SK-N-SH treated with all-trans-retinoic acid at 6 μM for 48 hours (cell line): Measurements from ENCODE around the gene LIMD2.

Source experiments
- ZFP3 ChIP-seq: fragments of 250-450 bp; sonication (Bioruptor Pico); IDR thresholded peaks from 2 replicates; pipeline ENCODE4 v1.5.0; 2020; ENCODE audit warnings: mild to moderate bottlenecking, moderate library complexity
- ZFP30 ChIP-seq: fragments of 450-650 bp; formaldehyde crosslinking; IDR thresholded peaks from 2 replicates; pipeline ENCODE4 v1.5.0; 2022; ENCODE audit warnings: mild to moderate bottlenecking, moderate library complexity
- ZNF70 ChIP-seq: fragments of 450-650 bp; formaldehyde crosslinking; IDR thresholded peaks from 2 replicates; pipeline ENCODE4 v1.5.0; 2020; ENCODE audit warnings: mild to moderate bottlenecking, moderate library complexity
- TF ChIP-seq, protein P1 (sequence below): fragments of 250-450 bp; sonication (Bioruptor Pico); IDR thresholded peaks from 2 replicates; pipeline ENCODE4 v1.8.0; 2020; ENCODE audit warnings: mild to moderate bottlenecking, moderate library complexity, borderline replicate concordance
- TF ChIP-seq, protein P2 (sequence below): fragments of 250-450 bp; sonication (Bioruptor Pico); IDR thresholded peaks from 2 replicates; pipeline ENCODE4 v1.5.0; 2020; ENCODE audit warnings: mild to moderate bottlenecking, moderate library complexity
- TF ChIP-seq, protein P3 (sequence below): fragments of 250-450 bp; sonication (Bioruptor Pico); IDR thresholded peaks from 2 replicates; pipeline ENCODE4 v1.5.1; 2020; ENCODE audit warnings: low read depth, mild to moderate bottlenecking, moderate library complexity

DNA sequence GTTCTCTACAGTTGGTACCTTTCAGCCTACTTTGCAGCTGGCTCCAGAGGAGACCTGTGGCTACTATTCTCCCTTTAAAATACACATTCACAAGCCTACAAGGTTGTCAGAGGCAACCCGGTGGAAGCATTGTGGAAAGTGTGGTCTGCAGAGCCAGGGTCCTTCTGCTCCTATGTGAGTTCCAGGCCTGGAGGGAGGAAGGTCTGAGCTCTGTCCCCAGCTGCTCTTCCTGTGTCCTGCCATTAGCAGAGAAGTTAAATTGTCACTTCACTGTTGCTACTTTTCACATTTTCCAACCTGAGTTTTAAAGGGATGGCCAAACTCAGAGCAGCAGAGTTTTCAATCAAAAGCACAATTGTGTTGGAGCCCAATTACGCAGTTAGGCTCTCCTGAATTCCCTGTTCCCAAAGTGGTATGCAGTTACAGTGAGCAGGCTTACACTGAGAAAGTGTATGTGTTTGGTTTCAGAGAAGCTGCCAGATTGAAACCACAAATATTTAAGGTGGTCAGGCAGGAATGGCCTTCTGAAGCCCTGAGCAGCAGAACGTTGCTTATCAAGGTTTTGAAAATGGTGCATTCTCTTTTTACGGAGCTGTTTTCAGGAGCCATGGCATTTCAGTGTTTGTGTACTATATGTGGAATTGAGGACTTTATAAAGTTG lies 52.7 kb downstream of the LIMD2 start:
- TF ChIP-seq ZFP3: no peak
- TF ChIP-seq, protein P1, sequence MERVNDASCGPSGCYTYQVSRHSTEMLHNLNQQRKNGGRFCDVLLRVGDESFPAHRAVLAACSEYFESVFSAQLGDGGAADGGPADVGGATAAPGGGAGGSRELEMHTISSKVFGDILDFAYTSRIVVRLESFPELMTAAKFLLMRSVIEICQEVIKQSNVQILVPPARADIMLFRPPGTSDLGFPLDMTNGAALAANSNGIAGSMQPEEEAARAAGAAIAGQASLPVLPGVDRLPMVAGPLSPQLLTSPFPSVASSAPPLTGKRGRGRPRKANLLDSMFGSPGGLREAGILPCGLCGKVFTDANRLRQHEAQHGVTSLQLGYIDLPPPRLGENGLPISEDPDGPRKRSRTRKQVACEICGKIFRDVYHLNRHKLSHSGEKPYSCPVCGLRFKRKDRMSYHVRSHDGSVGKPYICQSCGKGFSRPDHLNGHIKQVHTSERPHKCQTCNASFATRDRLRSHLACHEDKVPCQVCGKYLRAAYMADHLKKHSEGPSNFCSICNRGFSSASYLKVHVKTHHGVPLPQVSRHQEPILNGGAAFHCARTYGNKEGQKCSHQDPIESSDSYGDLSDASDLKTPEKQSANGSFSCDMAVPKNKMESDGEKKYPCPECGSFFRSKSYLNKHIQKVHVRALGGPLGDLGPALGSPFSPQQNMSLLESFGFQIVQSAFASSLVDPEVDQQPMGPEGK: no peak
- TF ChIP-seq ZFP30 (CRISPR knock-in tag): no peak
- TF ChIP-seq, protein P2, sequence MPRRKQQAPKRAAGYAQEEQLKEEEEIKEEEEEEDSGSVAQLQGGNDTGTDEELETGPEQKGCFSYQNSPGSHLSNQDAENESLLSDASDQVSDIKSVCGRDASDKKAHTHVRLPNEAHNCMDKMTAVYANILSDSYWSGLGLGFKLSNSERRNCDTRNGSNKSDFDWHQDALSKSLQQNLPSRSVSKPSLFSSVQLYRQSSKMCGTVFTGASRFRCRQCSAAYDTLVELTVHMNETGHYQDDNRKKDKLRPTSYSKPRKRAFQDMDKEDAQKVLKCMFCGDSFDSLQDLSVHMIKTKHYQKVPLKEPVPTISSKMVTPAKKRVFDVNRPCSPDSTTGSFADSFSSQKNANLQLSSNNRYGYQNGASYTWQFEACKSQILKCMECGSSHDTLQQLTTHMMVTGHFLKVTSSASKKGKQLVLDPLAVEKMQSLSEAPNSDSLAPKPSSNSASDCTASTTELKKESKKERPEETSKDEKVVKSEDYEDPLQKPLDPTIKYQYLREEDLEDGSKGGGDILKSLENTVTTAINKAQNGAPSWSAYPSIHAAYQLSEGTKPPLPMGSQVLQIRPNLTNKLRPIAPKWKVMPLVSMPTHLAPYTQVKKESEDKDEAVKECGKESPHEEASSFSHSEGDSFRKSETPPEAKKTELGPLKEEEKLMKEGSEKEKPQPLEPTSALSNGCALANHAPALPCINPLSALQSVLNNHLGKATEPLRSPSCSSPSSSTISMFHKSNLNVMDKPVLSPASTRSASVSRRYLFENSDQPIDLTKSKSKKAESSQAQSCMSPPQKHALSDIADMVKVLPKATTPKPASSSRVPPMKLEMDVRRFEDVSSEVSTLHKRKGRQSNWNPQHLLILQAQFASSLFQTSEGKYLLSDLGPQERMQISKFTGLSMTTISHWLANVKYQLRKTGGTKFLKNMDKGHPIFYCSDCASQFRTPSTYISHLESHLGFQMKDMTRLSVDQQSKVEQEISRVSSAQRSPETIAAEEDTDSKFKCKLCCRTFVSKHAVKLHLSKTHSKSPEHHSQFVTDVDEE: no peak
- TF ChIP-seq, protein P3, sequence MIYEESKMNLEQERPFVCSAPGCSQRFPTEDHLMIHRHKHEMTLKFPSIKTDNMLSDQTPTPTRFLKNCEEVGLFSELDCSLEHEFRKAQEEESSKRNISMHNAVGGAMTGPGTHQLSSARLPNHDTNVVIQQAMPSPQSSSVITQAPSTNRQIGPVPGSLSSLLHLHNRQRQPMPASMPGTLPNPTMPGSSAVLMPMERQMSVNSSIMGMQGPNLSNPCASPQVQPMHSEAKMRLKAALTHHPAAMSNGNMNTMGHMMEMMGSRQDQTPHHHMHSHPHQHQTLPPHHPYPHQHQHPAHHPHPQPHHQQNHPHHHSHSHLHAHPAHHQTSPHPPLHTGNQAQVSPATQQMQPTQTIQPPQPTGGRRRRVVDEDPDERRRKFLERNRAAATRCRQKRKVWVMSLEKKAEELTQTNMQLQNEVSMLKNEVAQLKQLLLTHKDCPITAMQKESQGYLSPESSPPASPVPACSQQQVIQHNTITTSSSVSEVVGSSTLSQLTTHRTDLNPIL (CRISPR knock-in tag): no peak
- no peak for TF ChIP-seq ZNF70 (CRISPR knock-in tag)
